HCT116 (cell line): ENCODE measurements around the gene DENND2D. TPM values are rescaled to one million over a fixed set of nuclear protein-coding genes. Genes with fewer than 3 reads are reported as not detected.

Experiments used
- ATAC-seq: fragments of 200-7000 bp; cut with Tn5 transposase; 2 replicates; pipeline ENCODE4 v1.9.1; 2020; ENCODE audit warnings: mild to moderate bottlenecking, moderate library complexity
- BruUV-seq: library from RNA; stranded (reverse); fragments of 400-500 nt; replicated peaks from 2 replicates; lab custom pipeline; 2021; lab: Mats Ljungman, UMichigan
- CTCF ChIA-PET: fragments of 300-600 bp; sonication (Branson Sonifier 250); formaldehyde crosslinking; loops from one replicate; lab custom pipeline; 2021; ENCODE audit warnings: antibody characterized with exemption; lab: Charles Lee
- POLR2A ChIA-PET: fragments of 300-600, 350-600 bp; sonication (Branson Sonifier 250); formaldehyde crosslinking; loops from one replicate; lab custom pipeline; 2021; ENCODE audit warnings: antibody characterized with exemption; lab: Charles Lee
- RAD21 ChIA-PET, 2 experiments: fragments of 300-600 bp; sonication (Branson Sonifier 250); formaldehyde crosslinking; loops; one replicate each; lab custom pipeline; 2023; ENCODE audit warnings: low total read pairs in 2 of 2; ENCODE audit not compliant: uncharacterized antibody in 2 of 2, unreplicated experiment in 2 of 2, low non-redundant PET in 1 of 2; lab: Charles Lee
- DNase-seq: peaks from one replicate; pipeline ENCODE4 v3.0.0-alpha.2; 2010; ENCODE audit warnings: low read depth, low spot score
- H2AFZ ChIP-seq: fragments of 200-600 bp; shearing (Covaris generic), sonication (generic); 2 replicates; pipeline ENCODE4 v1.6.1; 2017; ENCODE audit warnings: low read depth, mixed run types, mixed read lengths, antibody characterized with exemption, low read length; ENCODE audit not compliant: poor library complexity, severe bottlenecking
- H3K27ac ChIP-seq: 2 replicates; pipeline ENCODE4 v1.5.1; 2012; ENCODE audit warnings: low read depth, low read length
- H3K27me3 ChIP-seq: fragments of 200-600 bp; sonication (generic); 2 replicates; pipeline ENCODE4 v1.6.1; 2016; ENCODE audit warnings: mixed run types, low read length, mixed read lengths; ENCODE audit not compliant: insufficient read depth
- H3K36me3 ChIP-seq, 2 experiments: fragments of 200-500 bp in 1 of 2; fragments of 200-600 bp in 1 of 2; sonication (Bioruptor generic) in 1 of 2; sonication (generic) in 1 of 2; 2 replicates each; pipeline versions ENCODE4 v1.5.1 to v1.6.1; 2014 to 2016; ENCODE audit warnings: low read length in 2 of 2, inconsistent platforms in 1 of 2, mixed read lengths in 1 of 2, mixed run types in 1 of 2; ENCODE audit not compliant: insufficient read depth in 2 of 2, control insufficient read depth in 1 of 2
- H3K4me1 ChIP-seq, 2 experiments: fragments of 200-600 bp in 1 of 2; sonication (generic) in 1 of 2; 2 replicates each; pipeline versions ENCODE4 v1.5.1 to v1.6.1; 2012 to 2017; ENCODE audit warnings: low read length in 2 of 2, inconsistent platforms in 1 of 2, mild to moderate bottlenecking in 1 of 2, mixed read lengths in 1 of 2, mixed run types in 1 of 2, moderate library complexity in 1 of 2; ENCODE audit not compliant: insufficient read depth in 2 of 2, control insufficient read depth in 1 of 2
- H3K4me2 ChIP-seq: fragments of 200-600 bp; sonication (generic); 2 replicates; pipeline ENCODE4 v1.6.1; 2017; ENCODE audit warnings: mixed run types, low read length, mixed read lengths
- H3K4me3 ChIP-seq, 2 experiments: fragments of 200-600 bp in 1 of 2; sonication (generic) in 1 of 2; replicated peaks in 1 of 2; 2 replicates each; pipeline ENCODE4 v1.5.1; 2011 to 2016; ENCODE audit warnings: low read length in 2 of 2, control low read depth in 1 of 2, low read depth in 1 of 2, mild to moderate bottlenecking in 1 of 2, mixed read lengths in 1 of 2, mixed run types in 1 of 2
- H3K79me2 ChIP-seq: fragments of 200-600 bp; sonication (generic); 2 replicates; pipeline ENCODE4 v1.6.1; 2017; ENCODE audit warnings: mild to moderate bottlenecking, mixed run types, low read length, moderate library complexity, mixed read lengths; ENCODE audit not compliant: insufficient read depth
- H3K9ac ChIP-seq: fragments of 200-600 bp; sonication (generic); 2 replicates; pipeline ENCODE4 v1.6.1; 2016; ENCODE audit warnings: low read length, mixed read lengths
- H3K9me2 ChIP-seq: fragments of 200-600 bp; sonication (generic), shearing (Covaris generic); 2 replicates; pipeline ENCODE4 v1.6.1; 2017; ENCODE audit warnings: mixed run types, mild to moderate bottlenecking, moderate library complexity; ENCODE audit not compliant: insufficient read depth
- H3K9me3 ChIP-seq, 2 experiments: fragments of 200-500 bp in 1 of 2; fragments of 200-600 bp in 1 of 2; sonication (Bioruptor generic) in 1 of 2; sonication (generic) in 1 of 2; 2 replicates each; pipeline ENCODE4 v1.6.1; 2014 to 2017; ENCODE audit warnings: low read length in 2 of 2, mixed read lengths in 2 of 2, inconsistent platforms in 1 of 2, low read depth in 1 of 2, mild to moderate bottlenecking in 1 of 2, mixed run types in 1 of 2, moderate library complexity in 1 of 2; ENCODE audit not compliant: control insufficient read depth in 1 of 2, insufficient read depth in 1 of 2
- H4K20me1 ChIP-seq: fragments of 200-600 bp; sonication (generic), shearing (Covaris generic); 2 replicates; pipeline ENCODE4 v1.6.1; 2017; ENCODE audit warnings: mixed run types, mild to moderate bottlenecking, moderate library complexity; ENCODE audit not compliant: insufficient read depth
- ELF1 ChIP-seq: IDR thresholded peaks from 2 replicates; pipeline ENCODE4 v1.6.1; 2012; ENCODE audit warnings: low read depth, borderline replicate concordance
- JUND ChIP-seq: IDR thresholded peaks from 2 replicates; pipeline ENCODE4 v1.6.1; 2012
- RAD21 ChIP-seq: IDR thresholded peaks from 2 replicates; pipeline ENCODE4 v1.6.1; 2012; ENCODE audit warnings: low read depth, mild to moderate bottlenecking
- SIN3A ChIP-seq: IDR thresholded peaks from 2 replicates; pipeline ENCODE4 v1.6.1; 2012; ENCODE audit warnings: low read depth
- SP1 ChIP-seq: IDR thresholded peaks from 2 replicates; pipeline ENCODE4 v1.6.1; 2012; ENCODE audit warnings: low read depth
- TCF7L2 ChIP-seq: IDR thresholded peaks from 2 replicates; pipeline ENCODE4 v1.7.0; 2011; ENCODE audit warnings: borderline replicate concordance, inconsistent platforms; ENCODE audit not compliant: insufficient read depth, insufficient read length; ENCODE audit errors: extremely low read depth
- YY1 ChIP-seq: IDR thresholded peaks from 2 replicates; pipeline ENCODE4 v1.6.1; 2011; ENCODE audit warnings: low read length, low read depth, moderate library complexity, mild to moderate bottlenecking; ENCODE audit not compliant: insufficient replicate concordance; ENCODE audit errors: extremely low read depth
- ZNF274 ChIP-seq: fragments of 200-500 bp; sonication (Bioruptor generic); IDR thresholded peaks from 2 replicates; pipeline ENCODE4 v1.6.1; 2014; ENCODE audit warnings: mild to moderate bottlenecking, low read depth, low read length, inconsistent platforms
- intact Hi-C: fragments of 100-400 bp; cut with micrococcal nuclease; formaldehyde crosslinking; loops from 2 replicates; pipeline ENCODE4 v1.10.0; 2022
- total RNA-seq: library from RNA; stranded (reverse); gene quantifications from one replicate; pipeline ENCODE4 v1.2.1, GENCODE V29; 2021; ENCODE audit not compliant: unreplicated experiment
- TF ChIP-seq, protein P1 (sequence below): IDR thresholded peaks from 2 replicates; pipeline ENCODE4 v1.6.1; 2011; ENCODE audit warnings: mild to moderate bottlenecking, low read length, moderate library complexity; ENCODE audit not compliant: insufficient replicate concordance; ENCODE audit errors: extremely low read depth
- TF ChIP-seq, protein P2 (sequence below), 3 experiments: fragments of 200-600 bp in 1 of 3; sonication (generic) in 1 of 3; IDR thresholded peaks in 2 of 3; conservative IDR thresholded peaks in 1 of 3; 2 replicates each; pipeline ENCODE4 v1.5.1; 2012 to 2017; ENCODE audit warnings: low read depth in 2 of 3, low read length in 2 of 3, antibody characterized with exemption in 1 of 3, borderline replicate concordance in 1 of 3, control low read depth in 1 of 3, mild to moderate bottlenecking in 1 of 3, mixed read lengths in 1 of 3, mixed run types in 1 of 3, moderate library complexity in 1 of 3; ENCODE audit not compliant: insufficient read depth in 1 of 3

DENND2D gene
- total RNA-seq, 1 experiment from 2014 or later, result 31.9 TPM

DNA sequence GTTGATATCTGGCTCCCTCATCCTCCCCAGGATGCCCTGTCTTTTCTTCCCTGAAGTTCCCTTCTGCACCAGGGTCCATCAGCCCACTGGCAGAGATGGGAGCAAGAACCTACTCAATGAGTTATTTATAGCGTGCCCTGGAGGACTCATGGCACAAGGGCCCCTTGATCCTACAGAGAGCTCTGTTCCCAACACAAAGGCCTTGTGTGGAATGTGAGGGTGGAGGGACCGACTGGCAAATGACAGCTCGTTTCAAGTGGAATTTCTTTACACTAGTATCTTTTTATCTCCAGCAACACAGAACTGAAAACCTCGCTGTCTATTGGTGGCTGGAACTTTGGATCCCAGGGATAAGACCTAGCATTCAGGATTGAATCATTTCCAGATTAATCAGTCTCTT is 49.5 kb upstream of the DENND2D start:
- ChIA-PET CTCF (no interaction called here), RAD21 (no interaction called here), POLR2A (no interaction called here)
- Histone ChIP-seq H3K79me2 (no peaks in the 10 kb centered on the region), H4K20me1 (no peaks in the 10 kb centered on the region), H3K27me3 (peaks cover 28% of the 10 kb centered on the region; the same call in 1 of the 2 replicates), H3K4me2 (no peak overlapping the region), H3K4me3 (no peak overlapping the region), H3K9me3 (no peaks in the 10 kb centered on the region), H3K36me3 (no peaks in the 10 kb centered on the region), H3K4me1 (no peaks in the 10 kb centered on the region), H2AFZ (no peak overlapping the region), H3K9me2 (no peaks in the 10 kb centered on the region), H3K27ac (no peak overlapping the region), H3K9ac (no peak overlapping the region)
- ATAC-seq, result no peak
- DNase-seq, result no peak
- TF ChIP-seq YY1 (no peak), SP1 (no peak), RAD21 (no peak)
- TF ChIP-seq, protein P1, sequence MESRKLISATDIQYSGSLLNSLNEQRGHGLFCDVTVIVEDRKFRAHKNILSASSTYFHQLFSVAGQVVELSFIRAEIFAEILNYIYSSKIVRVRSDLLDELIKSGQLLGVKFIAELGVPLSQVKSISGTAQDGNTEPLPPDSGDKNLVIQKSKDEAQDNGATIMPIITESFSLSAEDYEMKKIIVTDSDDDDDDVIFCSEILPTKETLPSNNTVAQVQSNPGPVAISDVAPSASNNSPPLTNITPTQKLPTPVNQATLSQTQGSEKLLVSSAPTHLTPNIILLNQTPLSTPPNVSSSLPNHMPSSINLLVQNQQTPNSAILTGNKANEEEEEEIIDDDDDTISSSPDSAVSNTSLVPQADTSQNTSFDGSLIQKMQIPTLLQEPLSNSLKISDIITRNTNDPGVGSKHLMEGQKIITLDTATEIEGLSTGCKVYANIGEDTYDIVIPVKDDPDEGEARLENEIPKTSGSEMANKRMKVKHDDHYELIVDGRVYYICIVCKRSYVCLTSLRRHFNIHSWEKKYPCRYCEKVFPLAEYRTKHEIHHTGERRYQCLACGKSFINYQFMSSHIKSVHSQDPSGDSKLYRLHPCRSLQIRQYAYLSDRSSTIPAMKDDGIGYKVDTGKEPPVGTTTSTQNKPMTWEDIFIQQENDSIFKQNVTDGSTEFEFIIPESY, result no peak
- intact Hi-C loops, result no loop called here
- no TSS peak for BruUV-seq

DNA sequence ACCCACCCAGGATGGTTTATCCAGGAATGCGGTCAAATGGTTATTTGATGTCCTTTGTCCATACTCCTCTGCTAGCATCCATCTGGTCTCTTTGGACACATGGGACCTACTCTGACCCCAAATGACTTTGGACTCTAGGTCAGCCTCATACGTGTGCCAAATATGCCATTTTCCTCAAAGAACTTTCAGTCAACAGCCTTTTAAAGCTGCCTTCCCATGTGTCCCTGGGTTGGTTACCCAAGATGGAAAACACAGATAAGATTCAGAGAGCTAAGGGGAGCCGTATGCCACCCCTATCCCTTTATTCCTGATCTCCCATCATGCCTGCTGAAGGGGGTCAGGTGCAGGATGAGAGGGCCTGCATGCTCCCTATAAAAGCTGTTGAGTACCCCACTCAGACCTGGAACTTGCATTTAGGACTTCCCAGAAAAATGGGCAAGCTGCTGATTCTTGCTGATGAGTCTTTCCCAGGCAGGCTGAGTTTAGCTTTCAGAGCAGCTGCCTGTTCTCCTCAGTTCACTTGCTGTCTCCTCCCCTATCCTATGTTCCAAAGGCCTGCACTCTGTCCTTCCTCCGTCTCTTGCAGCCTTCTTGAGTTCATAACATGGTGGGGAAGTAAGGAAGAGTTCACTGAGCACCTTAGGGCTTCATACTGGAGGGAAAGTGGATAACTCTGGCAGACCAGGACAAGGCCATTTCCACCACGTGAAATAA is 46.8 kb upstream of the DENND2D start:
- ChIA-PET POLR2A (no interaction called here), CTCF (no interaction called here), RAD21 (no interaction called here)
- BruUV-seq, result no TSS peak
- Histone ChIP-seq H3K36me3 (no peaks in the 10 kb centered on the region), H3K79me2 (no peaks in the 10 kb centered on the region), H4K20me1 (no peaks in the 10 kb centered on the region), H2AFZ (no peak overlapping the region), H3K27me3 (0 out of 2 replicates have a peak, but pooled peaks cover 10% of the 10 kb centered on the region), H3K9me2 (no peaks in the 10 kb centered on the region), H3K4me2 (no peak overlapping the region), H3K4me3 (no peak overlapping the region), H3K27ac (no peak overlapping the region), H3K9me3 (no peaks in the 10 kb centered on the region), H3K9ac (no peak overlapping the region), H3K4me1 (no peaks in the 10 kb centered on the region)
- intact Hi-C loops, result no loop called here
- DNase-seq (no peak), ATAC-seq (no peak)
- TF ChIP-seq, protein P1, result no peak
- TF ChIP-seq SP1, result no peak
- no peak for TF ChIP-seq TCF7L2
- TF ChIP-seq ELF1, result no peak
- no peak for TF ChIP-seq ZNF274
- no peak for TF ChIP-seq SIN3A
- no peak for TF ChIP-seq JUND
- no peak for TF ChIP-seq YY1
- TF ChIP-seq, protein P2, sequence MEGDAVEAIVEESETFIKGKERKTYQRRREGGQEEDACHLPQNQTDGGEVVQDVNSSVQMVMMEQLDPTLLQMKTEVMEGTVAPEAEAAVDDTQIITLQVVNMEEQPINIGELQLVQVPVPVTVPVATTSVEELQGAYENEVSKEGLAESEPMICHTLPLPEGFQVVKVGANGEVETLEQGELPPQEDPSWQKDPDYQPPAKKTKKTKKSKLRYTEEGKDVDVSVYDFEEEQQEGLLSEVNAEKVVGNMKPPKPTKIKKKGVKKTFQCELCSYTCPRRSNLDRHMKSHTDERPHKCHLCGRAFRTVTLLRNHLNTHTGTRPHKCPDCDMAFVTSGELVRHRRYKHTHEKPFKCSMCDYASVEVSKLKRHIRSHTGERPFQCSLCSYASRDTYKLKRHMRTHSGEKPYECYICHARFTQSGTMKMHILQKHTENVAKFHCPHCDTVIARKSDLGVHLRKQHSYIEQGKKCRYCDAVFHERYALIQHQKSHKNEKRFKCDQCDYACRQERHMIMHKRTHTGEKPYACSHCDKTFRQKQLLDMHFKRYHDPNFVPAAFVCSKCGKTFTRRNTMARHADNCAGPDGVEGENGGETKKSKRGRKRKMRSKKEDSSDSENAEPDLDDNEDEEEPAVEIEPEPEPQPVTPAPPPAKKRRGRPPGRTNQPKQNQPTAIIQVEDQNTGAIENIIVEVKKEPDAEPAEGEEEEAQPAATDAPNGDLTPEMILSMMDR (IDR thresholded peaks at IDR 0.05 in 2 of 3, conservative IDR thresholded peaks at IDR 0.05 in 1 of 3; ENCODE audit: borderline replicate concordance in 1 of 3, insufficient read depth in 1 of 3, low read depth in 2 of 3, low read length in 2 of 3), result no peak
